ENCODE results near the gene DLGAP3.

DLGAP3 gene

DNA sequence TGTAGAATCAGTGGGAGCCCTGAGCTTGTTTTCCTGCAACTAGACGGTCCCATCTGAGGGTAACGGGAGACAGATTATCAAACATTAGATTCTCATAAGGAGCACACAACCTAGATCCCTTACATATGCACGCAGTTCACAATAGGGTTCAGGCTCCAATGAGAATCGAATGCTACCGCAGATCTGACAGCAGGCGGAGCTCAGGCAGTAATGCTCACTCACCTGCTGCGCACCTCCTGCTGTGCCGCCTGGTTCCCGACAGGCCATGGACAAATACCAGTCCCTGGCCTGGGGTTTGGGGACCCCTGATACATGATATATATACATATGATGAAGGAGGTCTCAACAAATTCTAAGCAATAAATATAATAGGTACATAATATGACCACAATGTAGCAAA, 50.2 kb downstream of the DLGAP3 start:
- TF ChIP-seq, protein P1, sequence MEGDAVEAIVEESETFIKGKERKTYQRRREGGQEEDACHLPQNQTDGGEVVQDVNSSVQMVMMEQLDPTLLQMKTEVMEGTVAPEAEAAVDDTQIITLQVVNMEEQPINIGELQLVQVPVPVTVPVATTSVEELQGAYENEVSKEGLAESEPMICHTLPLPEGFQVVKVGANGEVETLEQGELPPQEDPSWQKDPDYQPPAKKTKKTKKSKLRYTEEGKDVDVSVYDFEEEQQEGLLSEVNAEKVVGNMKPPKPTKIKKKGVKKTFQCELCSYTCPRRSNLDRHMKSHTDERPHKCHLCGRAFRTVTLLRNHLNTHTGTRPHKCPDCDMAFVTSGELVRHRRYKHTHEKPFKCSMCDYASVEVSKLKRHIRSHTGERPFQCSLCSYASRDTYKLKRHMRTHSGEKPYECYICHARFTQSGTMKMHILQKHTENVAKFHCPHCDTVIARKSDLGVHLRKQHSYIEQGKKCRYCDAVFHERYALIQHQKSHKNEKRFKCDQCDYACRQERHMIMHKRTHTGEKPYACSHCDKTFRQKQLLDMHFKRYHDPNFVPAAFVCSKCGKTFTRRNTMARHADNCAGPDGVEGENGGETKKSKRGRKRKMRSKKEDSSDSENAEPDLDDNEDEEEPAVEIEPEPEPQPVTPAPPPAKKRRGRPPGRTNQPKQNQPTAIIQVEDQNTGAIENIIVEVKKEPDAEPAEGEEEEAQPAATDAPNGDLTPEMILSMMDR (IDR thresholded peaks at IDR 0.05; ENCODE audit: low read depth, low read length): no peak
- Histone ChIP-seq H3K4me1 (no peaks in the 10 kb centered on the region), H3K4me3 (ENCODE audit: low read depth, low read length) (no peak overlapping the region), H3K9me3 (no peaks in the 10 kb centered on the region), H3K27me3 (no peaks in the 10 kb centered on the region), H3K36me3 (no peaks in the 10 kb centered on the region)
- no peak for DNase-seq

DNA sequence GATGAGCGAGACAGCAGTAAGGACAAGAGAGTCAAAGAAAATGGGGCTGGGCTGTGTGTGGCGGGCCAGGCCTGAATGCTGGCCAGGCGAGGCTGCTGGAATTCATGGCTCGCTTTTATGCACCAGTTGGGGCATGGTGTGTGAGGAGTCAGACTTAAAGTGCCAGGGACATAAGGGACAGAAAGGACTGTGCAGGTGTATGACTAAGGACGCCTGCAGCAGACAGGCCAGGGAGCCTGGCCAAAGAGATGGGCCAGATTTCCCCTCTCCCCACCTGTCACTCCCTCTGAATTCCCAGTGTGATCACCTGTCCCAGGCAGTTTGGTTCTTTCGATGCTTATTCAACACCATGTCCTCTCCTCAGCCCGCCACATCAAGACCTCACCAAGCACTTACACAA, 53.0 kb downstream of the DLGAP3 start:
- Histone ChIP-seq H3K27me3 (no peaks in the 10 kb centered on the region), H3K4me1 (no peaks in the 10 kb centered on the region), H3K36me3 (no peaks in the 10 kb centered on the region), H3K9me3 (no peaks in the 10 kb centered on the region), H3K4me3 (ENCODE audit: low read depth, low read length) (no peak overlapping the region)
- no peak for DNase-seq
- TF ChIP-seq, protein P1 (IDR thresholded peaks at IDR 0.05; ENCODE audit: low read depth, low read length): no peak

DNA sequence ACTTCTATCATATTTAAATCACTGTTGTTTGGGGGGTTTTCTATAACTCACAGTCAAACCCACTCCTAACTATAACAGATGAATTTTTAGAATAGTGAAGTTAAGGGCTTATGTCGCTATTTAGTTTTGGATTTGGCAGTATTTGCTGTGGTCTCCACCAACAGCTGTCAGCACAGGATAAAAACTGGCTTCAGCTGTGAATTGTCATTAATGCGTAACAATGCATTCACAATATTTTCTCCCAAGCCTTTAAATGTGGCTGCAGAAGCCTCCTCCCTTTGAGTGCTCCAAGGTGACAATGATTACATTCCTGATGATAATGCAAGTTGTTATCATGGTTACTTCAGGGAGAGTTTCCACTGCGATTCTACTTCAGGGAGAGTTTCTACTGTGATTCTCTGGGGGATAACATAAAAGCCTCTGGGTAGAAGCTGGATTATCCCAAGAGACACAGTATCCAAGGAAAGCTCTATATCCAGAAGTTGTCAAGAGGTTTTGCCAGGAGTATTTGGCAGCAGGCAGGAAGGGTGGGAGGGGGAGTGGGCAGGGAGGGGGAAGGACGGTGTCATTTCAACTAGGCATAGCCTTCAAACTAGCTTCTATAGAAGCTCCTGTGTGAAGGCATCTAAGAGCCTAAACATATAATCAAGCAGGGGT, 55.0 kb downstream of the DLGAP3 start:
- DNase-seq: no peak
- H3K9me3 ChIP-seq: no peaks in the 10 kb centered on the region
- no peaks in the 10 kb centered on the region for H3K4me1 ChIP-seq
- TF ChIP-seq, protein P1 (IDR thresholded peaks at IDR 0.05; ENCODE audit: low read depth, low read length): no peak
- no peaks in the 10 kb centered on the region for H3K27me3 ChIP-seq
- H3K36me3 ChIP-seq: no peaks in the 10 kb centered on the region
- no peak overlapping the region for H3K4me3 ChIP-seq (ENCODE audit: low read depth, low read length)

DNA sequence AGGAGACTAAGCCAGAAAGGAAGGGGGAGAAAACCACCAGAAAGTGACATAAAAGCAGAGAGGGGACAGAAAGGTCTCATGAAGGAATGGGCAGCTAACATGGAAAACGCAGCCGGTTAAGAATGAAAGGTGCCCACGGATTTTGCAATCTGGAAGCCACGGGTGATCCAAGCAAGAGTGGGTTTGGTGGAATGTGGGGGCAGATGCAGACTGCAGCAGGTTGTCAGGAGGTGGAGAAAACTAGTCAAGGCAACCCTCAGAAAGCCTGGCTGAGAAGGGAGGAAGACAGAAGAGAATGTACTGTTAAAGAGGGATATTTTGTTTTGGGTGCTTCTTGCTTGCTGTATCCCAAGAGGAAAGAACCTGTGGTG, 57.3 kb downstream of the DLGAP3 start:
- Histone ChIP-seq H3K4me3 (ENCODE audit: low read depth, low read length) (no peak overlapping the region), H3K36me3 (no peaks in the 10 kb centered on the region), H3K27me3 (no peaks in the 10 kb centered on the region), H3K9me3 (no peaks in the 10 kb centered on the region), H3K4me1 (no peaks in the 10 kb centered on the region)
- no peak for DNase-seq
- TF ChIP-seq, protein P1 (IDR thresholded peaks at IDR 0.05; ENCODE audit: low read depth, low read length): no peak

DNA sequence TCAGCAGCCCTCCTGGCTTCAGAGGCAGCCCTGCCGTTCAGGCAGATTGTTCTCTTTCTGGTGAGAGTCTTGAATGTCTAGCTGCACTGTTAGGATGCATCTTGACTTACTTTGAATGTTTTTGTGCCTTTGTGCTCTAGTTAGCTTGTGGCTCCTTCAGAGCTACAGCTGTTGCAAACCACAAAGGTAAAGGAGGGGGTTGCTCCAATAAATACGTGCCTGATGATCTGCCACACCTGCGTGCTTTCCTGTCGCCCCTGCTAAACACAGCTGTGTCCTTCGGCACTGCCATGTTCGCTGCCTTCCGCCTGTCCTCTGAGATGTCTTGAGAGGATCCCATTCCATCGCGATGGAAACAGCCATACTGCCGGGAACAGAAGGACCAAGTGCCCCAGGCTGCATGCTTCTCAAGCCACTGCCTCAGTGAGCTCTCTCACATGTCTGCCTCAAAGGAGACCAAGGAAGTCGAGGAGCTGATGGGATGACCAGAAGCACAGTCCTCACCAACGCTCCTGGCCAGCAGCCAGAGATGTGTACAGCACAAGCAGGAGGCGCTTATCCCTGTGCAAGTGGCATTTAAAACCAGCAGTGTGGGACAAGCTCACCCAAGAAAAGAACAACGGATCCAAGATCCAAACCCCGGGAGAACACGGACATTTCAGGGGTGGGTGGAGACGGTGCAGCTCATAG, 57.9 kb downstream of the DLGAP3 start:
- Histone ChIP-seq H3K36me3 (no peaks in the 10 kb centered on the region), H3K4me1 (no peaks in the 10 kb centered on the region), H3K4me3 (ENCODE audit: low read depth, low read length) (no peak overlapping the region), H3K9me3 (no peaks in the 10 kb centered on the region), H3K27me3 (no peaks in the 10 kb centered on the region)
- DNase-seq: no peak
- TF ChIP-seq, protein P1 (IDR thresholded peaks at IDR 0.05; ENCODE audit: low read depth, low read length): no peak

DNA sequence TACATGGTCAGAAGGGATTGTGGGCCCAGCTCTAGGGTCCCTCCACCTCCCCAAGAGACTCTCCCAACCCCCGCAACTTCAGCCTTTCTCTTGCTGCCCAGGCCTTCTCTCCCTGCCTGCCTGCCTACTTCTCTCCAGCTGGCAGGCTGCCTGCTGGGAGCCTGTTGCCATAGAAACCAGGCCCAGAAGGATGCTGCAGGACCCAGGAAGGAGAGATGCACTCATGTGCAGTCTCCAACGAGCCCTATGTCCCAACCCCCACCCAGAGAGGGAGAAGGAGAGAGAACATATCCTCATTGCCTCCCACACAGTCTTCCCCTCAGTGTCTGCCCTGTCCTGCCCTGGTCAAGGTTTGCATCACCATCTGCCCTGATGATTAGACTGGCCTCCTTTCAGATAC, 59.1 kb downstream of the DLGAP3 start:
- no peaks in the 10 kb centered on the region for H3K9me3 ChIP-seq
- no peak overlapping the region for H3K4me3 ChIP-seq (ENCODE audit: low read depth, low read length)
- no peak for DNase-seq
- TF ChIP-seq, protein P1 (IDR thresholded peaks at IDR 0.05; ENCODE audit: low read depth, low read length): no peak
- H3K36me3 ChIP-seq: no peaks in the 10 kb centered on the region
- H3K4me1 ChIP-seq: no peaks in the 10 kb centered on the region
- H3K27me3 ChIP-seq: no peaks in the 10 kb centered on the region

Measured in BE2C (cell line).